Right atrium auricular region (tissue), 2 donors: ENCODE data around the gene EFCAB14. TPM values are rescaled to one million over a fixed set of nuclear protein-coding genes. Genes with fewer than 3 reads are reported as not detected.

Experiments
- DNase-seq: peaks from one replicate; pipeline ENCODE4 v3.0.0-alpha.2; 2019; ENCODE audit warnings: low spot score
- H3K27ac ChIP-seq, 2 donors: fragments of 200-600 bp; sonication (generic); 1 replicate in 1 of 2; 2 replicates in 1 of 2; pipeline ENCODE4 v1.5.1; 2016 to 2019
- H3K27me3 ChIP-seq, 2 donors: fragments of 200-600 bp; sonication (generic); one replicate each; pipeline versions ENCODE4 v1.5.1 to v1.6.0; 2017 to 2019
- H3K36me3 ChIP-seq: fragments of 200-600 bp; sonication (generic); one replicate; pipeline ENCODE4 v1.5.1; 2016
- H3K4me1 ChIP-seq, 2 donors: fragments of 200-600 bp; sonication (generic); one replicate each; pipeline versions ENCODE4 v1.5.1 to v1.6.0; 2017 to 2019
- H3K4me3 ChIP-seq, 2 donors: fragments of 200-600 bp; sonication (generic); 1 replicate in 1 of 2; 2 replicates in 1 of 2; pipeline ENCODE4 v1.5.1; 2017 to 2019; ENCODE audit warnings: mild to moderate bottlenecking in 1 of 2, moderate library complexity in 1 of 2
- H3K9me3 ChIP-seq, 2 donors: fragments of 200-600 bp; sonication (generic); one replicate each; pipeline ENCODE4 v1.5.1; 2019
- CTCF ChIP-seq, 2 donors: fragments of 200-600 bp; sonication (generic); IDR thresholded peaks; one replicate each; pipeline ENCODE4 v1.5.1; 2019; ENCODE audit warnings: antibody characterized with exemption in 2 of 2
- total RNA-seq, 2 donors: library from RNA; depleted of rRNA; stranded (reverse); fragments of >200 nt; gene quantifications; one replicate each; pipeline ENCODE4 v1.1.0, GENCODE V29; 2016

Gene EFCAB14
- total RNA-seq, 2 donors from 2014 or later: 72.9 to 73.5 TPM

- Histone ChIP-seq H3K4me3 (no peak overlapping the region), H3K36me3 (peaks cover 49% of the 10 kb centered on the region), H3K4me1 (peaks cover 0 to 35% of the 10 kb centered on the region in 2 donors), H3K27ac (peak overlapping the region; percentile 45 to 53), H3K27me3 (no peaks in the 10 kb centered on the region), H3K9me3 (no peaks in the 10 kb centered on the region)
- no peak for DNase-seq
- peak in 1 of 2 donors; percentile 22 for TF ChIP-seq CTCF (IDR thresholded peaks at IDR 0.05)
Observed at GRCh38 chr1:46691997-46692790, 26.7 kb downstream of the EFCAB14 start.

DNA sequence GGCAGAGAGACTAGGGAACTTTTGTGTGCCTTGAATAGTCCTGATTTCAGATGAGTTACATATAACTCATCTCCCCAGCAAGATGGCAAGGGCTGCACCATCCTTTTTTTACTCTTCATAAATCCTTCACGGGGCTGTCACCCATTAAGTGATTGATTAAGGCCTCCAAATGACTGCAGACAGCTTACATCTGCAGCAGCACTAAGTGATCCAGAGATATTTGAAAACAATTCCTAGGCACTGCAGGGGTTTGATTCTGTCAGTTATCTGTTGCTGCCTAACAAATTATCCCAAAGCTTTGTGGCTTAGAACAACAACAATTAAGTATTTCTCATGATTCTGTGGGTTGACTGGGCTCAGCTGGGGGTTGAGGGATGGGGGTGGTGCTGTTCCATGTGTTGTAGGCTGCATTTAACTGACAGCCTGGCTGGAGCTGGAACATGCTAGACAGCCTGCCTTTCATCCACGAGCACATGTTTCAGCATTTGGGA, 27.9 kb downstream of the EFCAB14 start:
- H3K4me1 ChIP-seq: peaks cover 0 to 42% of the 10 kb centered on the region in 2 donors
- no peaks in the 10 kb centered on the region for H3K27me3 ChIP-seq
- no peak overlapping the region for H3K4me3 ChIP-seq
- no peaks in the 10 kb centered on the region for H3K9me3 ChIP-seq
- no peak for DNase-seq
- H3K27ac ChIP-seq: no peak overlapping the region
- no peak for TF ChIP-seq CTCF (IDR thresholded peaks at IDR 0.05)
- H3K36me3 ChIP-seq: peaks cover 42% of the 10 kb centered on the region

GRCh38 chr1:46689897-46690296, 29.0 kb downstream of the EFCAB14 start:
- no peaks in the 10 kb centered on the region for H3K27me3 ChIP-seq
- peaks cover 45% of the 10 kb centered on the region for H3K36me3 ChIP-seq
- peaks cover 0 to 42% of the 10 kb centered on the region in 2 donors for H3K4me1 ChIP-seq
- H3K27ac ChIP-seq: no peak overlapping the region
- no peak for DNase-seq
- no peak overlapping the region for H3K4me3 ChIP-seq
- no peaks in the 10 kb centered on the region for H3K9me3 ChIP-seq
- no peak for TF ChIP-seq CTCF (IDR thresholded peaks at IDR 0.05)

DNA sequence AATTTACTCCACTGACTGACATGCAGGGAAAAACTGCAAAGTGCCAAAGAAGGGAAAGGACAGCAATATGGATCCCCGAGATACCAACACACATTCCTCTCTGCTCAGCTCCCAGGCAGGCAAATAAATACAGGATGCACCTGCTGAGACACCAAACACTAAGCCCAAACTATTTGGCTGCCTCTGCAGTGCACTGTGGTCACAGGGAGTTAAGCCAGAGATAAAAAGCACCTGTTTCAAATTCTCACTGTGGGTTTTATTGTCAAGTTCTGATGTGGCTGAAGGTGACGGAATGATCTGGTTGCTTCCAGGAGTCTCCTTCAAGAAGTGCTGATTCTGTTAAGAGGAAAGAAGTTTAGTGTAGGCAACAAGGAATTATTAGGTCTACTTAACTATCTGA, 29.6 kb downstream of the EFCAB14 start:
- no peak for TF ChIP-seq CTCF (IDR thresholded peaks at IDR 0.05)
- H3K9me3 ChIP-seq: no peaks in the 10 kb centered on the region
- peaks cover 50% of the 10 kb centered on the region for H3K36me3 ChIP-seq
- no peak overlapping the region for H3K4me3 ChIP-seq
- no peak overlapping the region for H3K27ac ChIP-seq
- H3K27me3 ChIP-seq: no peaks in the 10 kb centered on the region
- H3K4me1 ChIP-seq: peaks cover 0 to 42% of the 10 kb centered on the region in 2 donors
- DNase-seq: no peak

DNA sequence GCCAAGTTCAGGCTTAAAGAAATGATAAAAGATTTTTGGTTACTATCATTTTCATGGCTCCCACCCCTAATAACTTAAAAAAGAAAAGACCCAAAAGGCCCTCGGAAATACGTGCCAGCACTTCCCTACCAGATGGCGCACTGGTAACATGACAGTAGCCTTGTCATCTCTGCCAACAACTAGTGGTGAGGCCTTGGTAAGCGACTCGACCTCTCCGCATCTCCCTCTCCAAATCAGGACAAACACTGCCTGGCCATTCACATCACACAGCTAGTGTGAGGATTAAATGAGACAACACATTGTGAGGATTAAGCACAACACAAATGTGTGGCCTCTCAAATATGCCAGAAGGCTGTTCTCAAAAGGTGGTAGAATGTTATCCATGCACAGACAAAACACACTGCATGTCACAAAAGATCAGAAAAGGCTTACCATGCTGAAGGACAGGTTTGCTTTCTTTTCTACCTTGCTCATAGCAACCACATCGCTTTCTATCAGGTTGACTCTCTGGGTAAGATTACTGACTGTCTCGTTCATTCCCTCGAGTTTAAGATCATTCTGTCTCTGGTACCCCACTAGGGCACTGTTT, 30.9 kb downstream of the EFCAB14 start:
- Histone ChIP-seq H3K9me3 (no peaks in the 10 kb centered on the region), H3K27ac (peak overlapping the region; percentile 40 to 57), H3K4me1 (peaks cover 0 to 35% of the 10 kb centered on the region in 2 donors), H3K27me3 (no peaks in the 10 kb centered on the region), H3K4me3 (no peak overlapping the region), H3K36me3 (peaks cover 64% of the 10 kb centered on the region)
- no peak for TF ChIP-seq CTCF (IDR thresholded peaks at IDR 0.05)
- no peak for DNase-seq
